GM18909 (cell line): ENCODE data around the gene SPACA9.

Source experiments
- ATAC-seq: cut with Tn5 transposase; IDR thresholded peaks from one replicate; pipeline ENCODE4 v1.9.1; 2021; ENCODE audit warnings: mild to moderate bottlenecking; ENCODE audit not compliant: unreplicated experiment, poor library complexity

The SPACA9 gene

DNA sequence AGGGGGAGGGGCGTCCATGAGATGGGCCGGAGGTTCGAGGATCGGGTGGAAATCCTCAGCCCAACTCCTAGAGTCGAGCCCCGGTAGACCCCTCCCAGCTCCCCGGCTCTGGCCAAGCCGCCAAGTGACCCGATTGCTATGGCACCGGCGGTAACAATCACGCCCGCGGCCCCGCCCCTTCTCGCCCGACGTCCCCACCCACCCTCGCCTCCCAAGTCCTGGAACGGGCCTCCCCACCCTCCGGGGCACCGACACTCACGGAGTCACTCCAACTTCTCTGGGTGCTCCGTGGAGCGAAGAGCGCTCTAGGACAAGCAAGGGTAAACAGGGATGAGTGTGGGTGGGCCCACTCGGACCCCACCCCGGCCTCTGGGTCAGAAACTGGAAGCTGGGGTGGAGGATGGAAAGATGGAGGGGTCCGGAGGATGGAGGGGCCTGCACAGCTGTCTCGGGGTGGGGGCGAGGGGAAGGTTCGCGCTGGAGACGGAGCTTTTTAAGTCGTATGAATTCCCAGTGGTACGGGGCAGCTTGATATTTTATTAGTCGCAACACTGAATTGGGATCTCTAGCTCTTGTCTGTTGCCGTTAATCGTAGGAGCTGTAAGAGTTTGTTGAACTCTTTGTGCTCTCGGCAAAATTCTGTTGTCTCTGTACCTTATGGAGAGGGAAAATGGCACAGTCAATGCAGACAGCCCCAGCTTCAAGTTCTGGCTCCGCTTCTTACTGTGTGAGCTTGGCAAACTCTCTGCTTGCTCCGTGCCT lies at the start of gene SPACA9:
TSS of gene SPACA9 (plus strand) at position 204 of the 762 bp plus-strand sequence. CDS start 5,050 bp downstream, outside the sequence.
- no peak for ATAC-seq

DNA sequence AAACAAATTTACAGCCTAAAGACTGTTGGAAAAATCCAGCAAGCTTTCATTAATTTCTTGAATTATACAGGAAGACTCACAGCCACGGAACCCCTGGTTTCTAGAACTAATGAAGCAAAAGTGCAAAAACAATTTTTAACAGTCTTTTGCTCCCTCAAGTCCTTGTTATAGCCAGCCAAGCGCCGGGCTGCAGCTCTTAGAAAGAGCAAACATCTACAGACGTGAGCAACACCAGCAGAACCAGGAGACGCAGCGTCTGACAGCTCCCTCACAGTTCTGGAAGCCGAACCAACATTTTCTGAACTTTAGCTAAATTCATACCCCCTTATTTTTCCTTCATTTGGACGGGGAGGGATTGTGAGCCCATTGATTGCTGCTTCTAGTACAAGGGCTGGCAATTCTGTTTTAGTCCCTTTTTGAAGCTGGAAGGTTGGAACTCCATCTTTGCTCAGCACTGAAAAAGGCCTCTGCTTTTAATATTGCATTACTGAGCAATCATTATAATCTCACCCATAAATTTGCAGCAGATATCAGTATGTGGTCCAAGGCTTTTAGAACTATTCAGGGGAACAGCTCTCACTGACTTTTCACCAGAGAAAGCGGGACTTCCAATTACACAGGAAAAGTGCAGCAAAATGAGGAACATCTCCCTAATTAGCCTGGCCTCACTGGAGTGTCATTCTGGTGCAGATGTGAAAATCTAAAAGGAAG lies 46.4 kb upstream of the SPACA9 start:
- no peak for ATAC-seq

DNA sequence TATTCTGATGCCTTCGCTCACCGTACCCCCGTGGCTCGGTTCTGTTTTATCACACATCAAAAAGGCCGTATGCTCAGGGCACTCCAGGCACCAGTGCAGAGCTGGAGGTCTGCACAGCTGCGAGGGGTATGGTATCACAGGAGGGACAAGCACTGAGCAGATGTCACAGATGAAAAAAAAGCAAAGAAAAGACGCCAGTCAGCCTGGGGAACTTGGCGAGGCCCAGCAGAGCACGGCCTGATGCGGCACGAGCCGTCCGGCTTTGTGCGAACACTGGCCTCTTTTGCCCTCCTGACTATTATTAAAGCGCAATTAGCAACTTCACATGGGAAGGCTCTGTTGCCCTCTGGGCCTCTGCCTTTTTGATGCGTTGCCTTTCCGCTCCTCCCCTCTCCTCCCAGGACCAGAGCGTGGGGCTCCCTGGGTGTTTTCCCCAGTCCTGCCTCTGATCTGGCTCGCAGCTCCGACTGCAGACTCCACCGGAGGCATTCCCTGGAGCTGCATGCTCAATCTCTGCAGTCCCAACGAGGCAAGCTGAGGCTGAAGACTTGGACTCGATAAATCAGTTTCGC lies 45.1 kb upstream of the SPACA9 start:
- ATAC-seq, result no peak

DNA sequence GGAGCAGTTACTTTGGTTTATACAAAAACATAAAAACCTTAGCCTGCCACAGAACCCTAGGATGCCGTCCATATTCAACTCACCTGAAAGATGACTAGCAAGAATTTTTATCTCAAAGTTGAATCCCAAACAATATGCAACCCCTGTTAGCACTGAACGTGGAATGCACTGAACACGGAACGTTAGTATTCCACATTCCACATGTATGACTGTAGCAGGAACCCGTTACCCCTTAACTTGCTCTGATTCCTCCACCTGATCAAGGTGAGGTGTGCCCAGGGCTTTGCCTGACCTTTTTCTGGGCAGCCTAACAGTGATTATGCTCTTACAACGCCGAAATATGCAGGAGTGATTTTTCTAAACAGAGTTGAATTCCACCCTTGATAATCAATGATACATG lies 44.4 kb upstream of the SPACA9 start:
- ATAC-seq, result no peak

DNA sequence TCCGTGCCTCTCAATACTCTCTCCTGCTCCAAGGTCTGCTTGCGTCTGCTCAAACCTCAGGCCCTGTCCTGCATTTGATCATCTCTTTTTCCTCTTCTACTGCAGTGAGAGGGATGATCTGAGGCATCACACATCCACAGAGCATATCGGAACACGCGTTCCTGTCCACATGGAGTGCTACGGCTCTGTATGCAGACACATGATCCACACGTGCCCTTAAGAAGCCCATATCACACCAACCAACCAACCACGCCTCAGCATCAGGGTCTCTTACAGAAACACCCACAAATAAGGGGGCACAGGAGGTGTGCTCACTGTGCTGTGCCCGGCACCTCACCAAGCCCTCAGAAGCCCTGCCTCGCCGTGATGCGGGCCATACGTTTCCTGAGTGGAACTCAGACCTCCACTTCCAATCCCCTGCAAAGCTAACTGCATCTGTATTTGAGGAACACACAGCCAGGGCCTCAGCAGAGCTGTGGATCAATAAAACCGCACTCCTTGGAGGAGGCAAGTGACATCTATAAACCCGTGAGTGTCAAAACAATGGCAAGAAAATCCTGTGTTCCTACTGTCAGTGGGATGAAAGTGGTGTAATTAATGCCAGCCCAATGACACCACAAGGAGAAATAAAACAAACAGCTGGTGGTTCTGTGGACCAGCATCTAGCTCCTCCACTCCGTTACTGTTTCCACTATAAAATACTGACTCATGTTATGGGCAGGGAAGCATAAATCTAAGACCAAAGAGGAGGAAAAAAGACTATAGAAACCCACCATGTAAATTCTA lies 41.0 kb upstream of the SPACA9 start:
- no peak for ATAC-seq

DNA sequence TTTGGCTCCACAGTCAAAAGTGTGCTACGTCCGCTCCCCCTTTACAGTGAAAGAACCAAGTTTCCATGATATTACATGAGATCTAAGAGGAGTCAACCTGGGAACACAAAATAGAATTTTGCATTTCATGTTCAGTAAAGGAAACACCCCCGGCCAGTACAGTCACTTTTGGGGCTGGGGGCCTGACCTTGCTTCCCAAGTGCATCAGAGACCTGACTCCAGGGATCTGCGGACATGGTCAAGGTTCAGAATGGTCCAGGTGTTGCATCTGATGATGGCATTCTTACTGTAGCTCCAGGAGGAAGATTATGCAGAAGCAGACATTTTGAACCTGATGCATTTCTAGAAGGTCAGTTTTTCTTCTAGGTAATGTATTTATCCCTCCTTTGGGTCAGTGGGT lies 40.4 kb upstream of the SPACA9 start:
- no peak for ATAC-seq

DNA sequence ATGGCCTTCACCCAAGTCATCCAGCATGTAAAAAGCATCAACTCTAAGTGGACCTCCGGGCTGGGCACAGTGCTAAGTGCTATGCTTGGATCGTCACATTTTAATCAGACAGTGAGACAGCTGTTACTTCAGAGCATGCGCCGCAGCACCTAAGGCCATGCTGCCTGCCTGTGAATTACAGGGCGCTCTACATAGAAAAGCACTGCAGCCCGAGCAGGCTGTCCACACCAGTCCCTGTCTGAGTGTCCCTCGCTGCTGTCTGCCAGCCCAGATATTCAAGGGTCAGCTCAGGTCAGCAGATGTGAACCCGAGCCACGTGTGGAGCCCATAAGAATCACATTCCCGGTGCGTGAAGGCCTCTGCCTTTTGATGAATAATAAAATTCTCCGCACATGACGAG lies 37.7 kb upstream of the SPACA9 start:
- ATAC-seq, result no peak

DNA sequence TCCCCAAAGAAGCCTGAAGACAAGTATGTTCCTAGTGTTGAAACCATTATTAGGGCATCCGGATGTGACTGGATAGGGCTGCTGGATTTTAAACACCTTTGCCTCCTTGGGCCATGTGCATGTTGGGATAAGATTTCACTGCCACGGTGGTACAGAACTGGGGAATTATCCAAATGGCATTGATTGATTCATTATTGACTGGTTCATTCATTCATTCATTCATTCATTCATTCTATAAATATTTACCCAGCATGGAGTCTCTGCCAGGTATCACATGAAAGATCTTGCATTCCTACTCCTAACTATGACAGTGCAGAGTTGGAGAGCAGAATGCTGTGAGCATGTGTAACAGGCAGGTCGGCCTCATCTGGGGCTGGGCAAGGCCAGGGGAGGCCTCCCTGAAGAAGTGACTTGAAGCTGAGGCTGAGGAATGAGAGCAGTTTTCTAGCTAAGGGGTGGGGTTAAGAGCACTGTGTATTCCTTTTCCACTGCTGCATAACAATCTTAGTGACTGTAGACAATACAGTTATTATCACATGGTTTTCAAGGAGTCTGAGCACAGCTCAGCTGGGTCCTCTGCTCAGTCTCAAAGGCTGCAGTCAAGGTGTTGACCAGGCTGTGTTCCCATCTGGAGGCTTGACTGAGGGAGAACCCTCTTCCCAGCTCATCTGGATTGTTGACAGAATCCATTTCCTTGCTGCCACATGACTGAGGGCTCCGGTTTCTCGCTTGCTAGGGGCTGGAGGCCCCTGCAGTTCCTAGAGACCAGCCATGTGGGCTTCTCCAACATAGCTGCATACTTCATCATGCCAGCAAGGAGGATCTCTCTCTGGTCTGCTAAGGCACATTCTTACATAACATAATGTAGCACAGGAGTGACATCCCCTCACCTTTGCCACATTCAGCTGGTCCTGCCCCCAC lies 36.3 kb upstream of the SPACA9 start:
- no peak for ATAC-seq

DNA sequence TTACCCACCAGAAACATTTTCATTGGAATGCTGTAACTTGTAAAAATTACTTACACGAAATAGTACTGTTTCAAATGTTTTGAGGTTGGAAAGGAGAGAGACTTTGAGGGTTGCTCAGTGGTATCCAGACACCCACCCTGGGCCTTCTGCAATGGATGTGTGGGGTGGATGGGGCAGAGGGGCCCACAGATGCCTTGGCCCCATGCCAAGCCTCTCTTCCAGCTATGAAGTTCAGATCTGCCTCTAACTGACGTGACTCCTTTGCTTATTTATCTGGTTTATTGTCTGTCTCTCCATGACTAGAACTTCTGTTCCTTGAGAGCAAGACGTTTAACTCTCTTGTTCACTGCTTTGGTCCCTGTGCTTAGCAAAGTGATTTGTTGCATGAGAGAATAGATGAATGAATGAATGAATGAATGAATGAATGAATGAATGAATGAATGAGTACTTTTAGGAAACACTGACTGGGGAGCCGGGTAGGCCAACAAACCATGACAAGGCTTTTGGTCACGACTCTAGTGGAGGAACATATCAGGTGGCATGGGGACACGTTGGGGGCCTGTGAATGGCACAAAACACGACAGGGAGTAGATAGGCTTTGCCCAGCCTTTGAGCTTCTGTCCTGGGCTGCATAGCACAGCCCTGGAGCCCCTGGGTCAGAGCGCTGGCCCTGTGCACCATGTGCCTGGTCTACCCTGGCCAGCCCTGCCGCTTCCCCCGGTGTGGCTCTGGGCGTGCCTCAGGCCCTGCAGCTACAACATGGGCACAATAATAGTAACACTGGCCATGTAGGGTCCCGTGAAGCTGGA lies 32.4 kb upstream of the SPACA9 start:
- ATAC-seq, result no peak

DNA sequence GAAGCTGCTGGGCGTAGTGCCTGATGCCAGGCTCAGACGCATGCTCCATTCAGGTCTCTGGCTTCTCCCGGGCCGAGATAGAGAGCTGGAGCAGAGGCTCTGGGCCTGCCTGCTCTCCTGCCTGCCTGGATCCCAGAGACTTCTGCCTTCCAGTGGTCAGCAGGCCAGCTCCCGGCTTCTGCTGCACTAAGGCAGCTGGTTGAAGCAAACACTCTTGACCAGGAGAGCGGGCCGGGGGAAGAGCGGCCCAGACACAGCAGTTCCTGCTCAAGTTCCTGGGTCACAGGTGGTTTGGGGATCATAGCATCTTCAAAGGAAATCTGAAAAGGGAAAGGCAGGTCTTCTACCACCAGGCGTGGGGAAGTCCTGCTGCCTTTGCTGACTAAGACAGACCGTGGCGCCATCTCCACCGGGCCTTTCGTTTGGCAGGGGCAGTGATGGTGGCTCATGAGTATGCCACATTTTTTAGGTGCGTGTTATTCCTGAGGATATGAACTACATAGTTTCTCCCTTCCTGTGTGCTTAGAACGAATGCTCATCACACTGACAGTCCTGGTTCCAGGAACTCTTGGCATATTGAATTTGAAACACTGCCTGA lies 31.7 kb upstream of the SPACA9 start:
- ATAC-seq, result no peak

DNA sequence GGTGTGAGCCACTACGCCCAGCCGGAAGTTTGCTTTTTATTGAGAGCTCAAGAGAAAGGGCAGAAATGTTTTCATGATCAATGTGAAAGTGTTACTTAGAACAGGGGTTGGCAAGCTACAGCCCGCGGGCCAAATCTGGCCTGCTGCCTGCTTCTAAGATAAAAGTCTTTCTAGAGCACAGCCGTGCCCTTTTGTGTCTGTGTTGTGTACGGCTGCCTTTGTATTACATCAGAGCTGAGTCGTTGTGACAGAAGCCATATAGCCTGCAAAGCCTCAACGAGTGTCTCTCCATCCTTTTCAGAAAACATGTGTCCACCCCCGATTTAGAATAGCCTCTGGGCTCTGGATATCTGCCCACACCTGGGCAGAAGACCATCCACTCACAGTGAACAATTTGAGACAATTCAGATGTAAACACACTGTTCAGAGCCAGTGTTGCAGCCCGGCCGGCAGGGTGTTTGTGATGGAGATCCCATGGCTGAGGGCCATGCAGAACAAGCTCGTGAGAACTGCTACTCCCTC lies 29.5 kb upstream of the SPACA9 start:
- no peak for ATAC-seq

DNA sequence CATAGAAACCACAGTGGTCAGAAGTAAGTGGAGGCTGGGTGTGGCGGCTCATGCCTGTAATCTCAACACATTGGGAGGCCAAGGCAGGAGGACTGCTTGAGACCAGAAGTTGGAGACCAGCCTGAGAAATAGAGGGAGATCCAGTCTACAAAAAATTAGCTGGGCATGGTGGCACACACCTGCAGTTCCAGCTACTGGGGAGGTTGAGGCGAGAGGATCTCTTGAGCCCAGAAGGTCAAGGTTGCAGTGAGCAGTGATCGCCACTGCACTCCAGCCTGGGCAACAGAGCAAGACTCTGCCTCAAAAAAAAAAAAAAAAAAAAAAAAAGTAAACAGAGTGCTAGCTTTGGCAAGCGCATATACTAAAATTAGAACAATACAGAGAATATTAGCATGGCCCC lies 25.2 kb upstream of the SPACA9 start:
- no peak for ATAC-seq

DNA sequence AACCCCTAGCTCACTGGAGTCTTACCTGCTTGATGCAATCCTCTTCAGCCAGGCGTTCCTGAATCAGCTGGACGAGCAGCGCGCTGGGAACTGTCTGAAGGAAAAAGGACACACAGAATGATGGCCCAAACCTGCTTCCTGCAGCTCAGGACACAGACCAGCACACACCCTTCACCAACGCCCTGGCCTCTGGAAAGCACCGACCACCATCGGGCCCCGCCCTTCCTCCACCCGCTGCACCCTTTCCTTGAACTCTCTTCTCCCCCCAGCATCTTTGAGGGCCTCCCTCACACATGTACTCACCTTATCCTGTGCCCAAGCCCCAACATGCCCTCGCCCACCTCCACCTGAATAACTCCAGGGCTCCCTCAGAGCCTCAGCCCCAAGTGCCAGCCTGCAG lies 23.9 kb upstream of the SPACA9 start:
- no peak for ATAC-seq

DNA sequence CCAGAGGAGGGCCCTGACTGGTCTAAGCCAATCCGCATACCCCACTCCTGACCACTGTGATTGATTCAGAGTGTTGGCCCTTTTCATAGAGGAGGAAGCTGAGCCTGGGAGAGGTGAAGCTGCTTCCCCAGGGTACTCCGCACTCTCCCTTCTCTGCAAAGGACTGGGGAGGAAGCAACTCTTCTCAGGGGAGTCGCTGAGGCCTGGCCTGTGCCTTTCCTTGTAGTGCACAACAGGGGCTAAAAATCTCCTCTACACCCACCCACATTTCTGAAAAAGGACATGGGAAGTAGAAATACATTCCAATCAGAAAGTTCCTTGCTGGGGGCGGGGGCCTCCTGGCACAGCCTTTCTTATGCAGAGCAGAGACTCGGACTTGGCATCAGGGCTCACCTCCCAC lies 22.8 kb upstream of the SPACA9 start:
- no peak for ATAC-seq

DNA sequence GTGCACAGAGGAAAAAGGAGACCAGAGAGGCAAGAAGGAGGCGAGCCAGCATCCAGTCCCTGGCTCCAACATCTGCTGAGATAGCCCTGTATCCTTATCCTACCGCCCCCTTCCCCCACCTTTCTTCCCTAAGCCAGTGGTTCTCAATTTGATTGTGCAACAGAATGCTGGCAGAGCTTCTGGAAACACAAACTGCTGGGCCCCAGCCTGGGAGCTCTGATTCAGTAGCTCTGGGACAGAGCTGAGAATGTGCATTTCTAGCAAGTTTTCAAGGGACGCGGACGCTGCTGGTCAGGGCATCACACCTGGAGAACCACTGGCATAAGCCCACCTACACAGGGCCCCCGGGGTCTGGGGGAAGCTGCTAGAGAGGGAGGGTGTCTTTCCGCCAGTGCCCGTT lies 21.7 kb upstream of the SPACA9 start:
- no peak for ATAC-seq

DNA sequence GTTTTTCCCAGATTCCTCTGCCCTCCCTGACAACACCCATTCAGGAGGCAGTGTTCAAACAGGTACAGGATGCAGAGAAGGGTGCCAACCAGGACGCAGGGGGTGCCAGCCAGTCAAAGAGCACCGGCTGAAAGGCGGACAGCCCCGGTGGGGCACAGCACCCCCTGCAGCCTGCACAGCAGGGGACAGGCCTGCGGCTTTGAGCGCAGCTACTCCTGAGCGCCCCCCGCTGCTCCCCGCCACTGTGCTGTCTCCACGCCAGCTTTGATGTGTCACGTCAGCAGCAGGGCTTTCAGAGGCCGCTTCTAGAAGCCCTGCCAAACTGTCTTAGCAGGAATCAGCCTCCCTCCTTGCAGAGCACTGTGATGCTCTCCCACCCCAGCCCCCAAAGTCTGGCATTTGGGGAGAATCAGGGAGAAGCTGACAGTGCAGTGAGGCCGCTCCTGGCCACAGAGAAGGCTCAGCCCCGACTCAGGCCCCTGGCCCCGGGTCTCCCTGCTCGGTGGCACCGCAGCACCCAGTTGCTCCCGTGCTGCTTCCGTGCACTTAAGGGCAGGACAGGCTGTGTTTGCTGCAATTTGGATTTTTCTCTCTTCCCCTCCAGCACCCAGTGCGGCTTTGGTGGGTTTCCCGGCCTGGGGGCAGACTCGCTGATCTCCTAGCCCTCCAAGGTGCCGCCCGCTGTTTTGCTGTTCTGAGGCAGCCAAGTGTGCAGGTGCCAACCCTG lies 20.9 kb upstream of the SPACA9 start:
- no peak for ATAC-seq

DNA sequence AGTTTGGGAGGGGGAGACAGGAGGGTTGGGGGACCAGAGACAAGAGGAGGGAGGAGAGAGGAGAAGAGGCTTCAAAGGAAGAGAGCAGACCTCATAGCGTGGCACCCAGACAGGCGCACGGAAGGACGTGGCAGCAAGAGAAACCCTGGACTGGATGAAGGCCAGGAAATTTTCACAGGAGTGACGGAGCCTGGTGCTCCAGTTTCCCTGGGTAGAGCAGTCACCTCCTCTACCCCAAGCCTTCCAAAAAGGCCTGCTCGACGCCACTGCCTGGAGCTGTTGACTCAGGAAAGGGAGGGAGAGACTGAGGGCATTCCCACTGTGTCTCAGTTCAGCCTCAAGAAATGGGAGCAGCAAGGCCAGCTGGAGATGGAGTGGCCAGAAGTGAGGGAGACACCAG lies 19.9 kb upstream of the SPACA9 start:
- ATAC-seq, result no peak

DNA sequence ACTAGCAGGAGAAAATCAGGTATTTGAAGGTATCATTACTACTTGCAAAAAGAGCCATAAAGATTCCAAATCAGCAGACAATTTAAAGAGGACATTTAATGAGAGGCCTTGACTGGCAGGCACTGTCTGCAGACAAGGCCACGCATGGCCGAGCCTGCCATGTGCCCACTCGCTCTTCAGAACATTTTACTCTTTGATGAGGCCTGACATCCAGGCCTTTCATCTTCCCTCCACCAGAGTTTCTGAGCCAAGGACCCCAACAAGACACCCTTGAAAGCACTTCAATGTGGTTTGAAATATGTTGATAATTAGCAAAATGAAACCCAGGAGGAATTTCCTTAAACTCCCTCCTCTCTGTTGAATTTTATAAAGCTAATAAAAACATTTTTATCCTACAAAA lies 17.0 kb upstream of the SPACA9 start:
- no peak for ATAC-seq
